Measurements from ENCODE around the gene PLEKHG2.
"Not testable (repeated sequence)": the region's sequence is repeated elsewhere in the genome, so short reads cannot be mapped to it uniquely, and the experiment has no call there.

The PLEKHG2 gene

DNA sequence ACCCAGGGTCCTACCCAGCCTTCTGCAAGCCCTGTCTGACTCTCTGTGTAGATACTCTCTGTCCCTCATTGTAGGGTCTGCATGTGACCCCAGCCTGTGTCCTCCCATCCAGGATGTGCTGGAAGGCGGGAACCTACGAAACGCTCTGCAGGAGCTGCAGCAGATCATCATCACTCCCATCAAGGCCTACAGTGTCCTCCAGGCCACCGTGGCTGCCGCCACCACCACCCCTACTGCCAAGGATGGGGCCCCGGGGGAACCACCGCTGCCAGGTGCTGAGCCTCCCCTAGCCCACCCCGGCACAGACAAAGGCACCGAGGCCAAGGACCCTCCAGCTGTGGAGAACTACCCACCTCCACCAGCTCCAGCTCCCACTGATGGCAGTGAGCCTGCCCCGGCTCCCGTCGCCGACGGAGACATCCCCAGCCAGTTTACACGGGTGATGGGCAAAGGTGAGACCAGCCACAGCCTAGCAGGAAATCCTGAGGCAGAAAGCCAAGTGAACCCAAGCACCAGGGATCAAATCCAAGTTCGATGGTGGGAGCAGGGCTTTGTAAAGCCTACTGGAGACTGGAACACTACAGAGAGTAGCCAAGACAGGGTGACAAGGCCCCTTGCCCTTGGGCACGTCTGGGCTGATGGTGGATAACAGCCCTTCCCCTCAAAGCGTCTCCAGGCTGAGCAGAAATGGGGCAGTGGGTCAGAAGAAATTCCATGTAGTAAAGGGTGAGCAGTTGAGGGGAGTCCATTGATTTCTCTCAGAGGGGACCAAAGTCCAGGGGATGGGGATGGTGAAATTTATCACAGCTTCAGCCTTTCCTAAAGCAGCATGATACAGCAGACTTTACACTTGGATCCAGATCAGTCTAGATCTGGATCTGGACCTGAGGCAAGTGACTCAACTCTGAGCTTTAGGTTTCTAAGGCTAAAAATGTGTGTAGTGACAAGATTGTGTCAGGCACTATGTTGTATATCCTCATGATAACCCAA, 34.8 kb upstream of the PLEKHG2 start:
- H3K27me3 ChIP-seq (ENCODE audit: control insufficient read depth, insufficient read depth, low read length, poor library complexity, severe bottlenecking) = no peaks in the 10 kb centered on the region
- H3K9me3 ChIP-seq (ENCODE audit: control insufficient read depth, low read length) = no peaks in the 10 kb centered on the region
- no peak overlapping the region for H3K4me3 ChIP-seq (ENCODE audit: insufficient read depth, low read depth, low read length)
- H3K4me1 ChIP-seq (ENCODE audit: control insufficient read depth, insufficient read depth, low read length) = no peaks in the 10 kb centered on the region
- H3K36me3 ChIP-seq (ENCODE audit: control insufficient read depth, insufficient read depth, low read length) = peaks cover 59% of the 10 kb centered on the region
- WGBS, 2 experiments = 93% methylated on average over 18 of the region's 18 CpGs
- H3K27ac ChIP-seq (ENCODE audit: insufficient read depth, low read depth, low read length, poor library complexity, severe bottlenecking) = no peak overlapping the region

DNA sequence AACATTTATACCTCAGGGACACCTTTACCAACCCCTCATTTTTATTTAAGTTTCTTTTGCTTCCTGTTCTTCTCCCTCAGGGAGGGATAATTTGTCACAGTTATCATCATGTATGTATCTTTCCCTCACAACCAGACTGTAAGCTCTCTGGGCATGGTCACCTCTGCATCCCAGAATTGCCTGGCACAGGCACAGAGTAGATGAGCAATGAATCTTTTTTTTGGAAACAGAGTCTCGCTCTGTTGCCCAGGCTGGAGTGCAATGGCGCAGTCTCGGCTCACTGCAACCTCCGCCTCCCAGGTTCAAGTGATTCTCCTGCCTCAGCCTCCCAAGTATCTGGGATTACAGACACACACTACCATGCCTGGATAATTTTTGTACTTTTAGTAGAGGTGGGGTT, 33.1 kb upstream of the PLEKHG2 start:
- not testable (repeated sequence) for H3K27me3 ChIP-seq (ENCODE audit: control insufficient read depth, insufficient read depth, low read length, poor library complexity, severe bottlenecking); H3K4me3 ChIP-seq (ENCODE audit: insufficient read depth, low read depth, low read length); H3K9me3 ChIP-seq (ENCODE audit: control insufficient read depth, low read length); H3K4me1 ChIP-seq (ENCODE audit: control insufficient read depth, insufficient read depth, low read length); H3K27ac ChIP-seq (ENCODE audit: insufficient read depth, low read depth, low read length, poor library complexity, severe bottlenecking)
- WGBS, 2 experiments = 94 to 97% methylated on average over 4 of the region's 4 CpGs
- peaks cover 67% of the 10 kb centered on the region for H3K36me3 ChIP-seq (ENCODE audit: control insufficient read depth, insufficient read depth, low read length)

DNA sequence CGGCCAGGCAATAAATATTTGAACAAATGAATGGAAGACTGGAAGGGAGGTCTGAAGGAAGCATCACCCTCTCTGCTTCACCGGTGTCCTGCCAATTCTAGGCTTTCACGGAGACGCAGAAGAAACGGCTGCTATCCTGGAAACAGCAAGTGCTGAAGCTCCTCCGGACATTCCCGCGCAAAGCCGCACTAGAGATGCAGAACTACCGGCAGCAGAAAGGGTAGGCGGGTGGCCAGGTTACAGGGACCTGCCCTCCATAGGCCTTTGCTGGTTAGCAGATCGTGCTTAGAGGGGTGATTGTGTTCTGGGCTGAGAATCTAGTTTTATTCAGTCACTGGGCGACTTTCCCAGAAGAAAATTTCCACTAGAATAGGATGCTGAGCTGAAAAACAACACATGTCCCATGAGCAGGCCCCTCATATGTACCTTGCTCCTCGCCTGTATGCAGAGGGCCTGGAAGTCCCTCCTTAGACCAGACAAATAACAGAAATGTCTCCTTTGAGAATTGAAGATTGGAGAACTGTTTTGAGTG, 32.5 kb upstream of the PLEKHG2 start:
- no peaks in the 10 kb centered on the region for H3K27me3 ChIP-seq (ENCODE audit: control insufficient read depth, insufficient read depth, low read length, poor library complexity, severe bottlenecking)
- no peak overlapping the region for H3K4me3 ChIP-seq (ENCODE audit: insufficient read depth, low read depth, low read length)
- peaks cover 67% of the 10 kb centered on the region for H3K36me3 ChIP-seq (ENCODE audit: control insufficient read depth, insufficient read depth, low read length)
- WGBS, 2 experiments = 96% methylated on average over 14 of the region's 14 CpGs
- no peak overlapping the region for H3K27ac ChIP-seq (ENCODE audit: insufficient read depth, low read depth, low read length, poor library complexity, severe bottlenecking)
- H3K4me1 ChIP-seq (ENCODE audit: control insufficient read depth, insufficient read depth, low read length) = no peaks in the 10 kb centered on the region
- no peaks in the 10 kb centered on the region for H3K9me3 ChIP-seq (ENCODE audit: control insufficient read depth, low read length)

DNA sequence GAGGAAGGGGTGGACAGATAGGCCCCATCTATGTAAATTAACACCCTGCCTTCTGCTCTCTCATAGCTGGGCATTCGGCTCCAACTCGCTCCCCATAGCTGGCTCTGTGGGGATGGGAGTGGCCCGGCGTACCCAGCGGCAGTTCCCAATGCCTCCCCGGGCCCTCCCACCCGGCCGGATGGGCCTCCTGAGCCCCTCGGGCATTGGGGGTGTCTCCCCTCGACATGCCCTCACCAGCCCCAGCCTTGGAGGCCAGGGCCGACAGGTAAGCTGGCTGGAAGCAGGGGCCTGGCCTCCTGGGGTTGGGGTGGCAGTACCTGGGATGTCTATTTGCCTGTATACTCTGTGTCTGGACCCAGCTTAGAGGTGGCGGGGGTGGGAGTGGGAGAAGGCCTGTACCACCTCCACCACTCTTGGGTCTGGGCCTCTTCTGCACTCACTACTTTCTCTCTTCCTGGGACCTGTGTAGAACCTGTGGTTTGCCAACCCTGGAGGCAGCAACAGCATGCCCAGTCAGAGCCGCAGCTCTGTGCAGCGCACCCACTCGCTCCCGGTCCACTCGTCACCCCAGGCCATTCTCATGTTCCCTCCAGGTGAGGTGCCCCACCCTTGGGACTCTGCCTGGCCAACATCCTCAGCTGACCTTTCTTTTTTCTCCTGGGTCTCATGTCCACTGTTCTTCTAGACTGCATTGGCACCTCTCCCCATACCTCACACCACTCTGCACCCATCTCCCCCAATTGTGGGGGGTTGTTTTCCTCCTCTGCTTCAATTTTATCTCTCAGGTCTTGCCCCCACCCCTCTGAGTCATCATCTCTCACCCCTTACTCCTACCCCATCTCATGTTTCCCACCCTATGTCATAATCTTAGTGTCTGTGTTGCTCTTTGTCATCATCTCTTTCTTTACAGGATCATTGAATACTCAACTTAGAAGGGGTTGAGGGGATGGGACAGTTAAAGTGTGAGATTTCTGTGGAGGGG, 31.7 kb upstream of the PLEKHG2 start:
- Histone ChIP-seq H3K36me3 (ENCODE audit: control insufficient read depth, insufficient read depth, low read length) (peaks cover 67% of the 10 kb centered on the region), H3K4me1 (ENCODE audit: control insufficient read depth, insufficient read depth, low read length) (no peaks in the 10 kb centered on the region), H3K4me3 (ENCODE audit: insufficient read depth, low read depth, low read length) (no peak overlapping the region), H3K9me3 (ENCODE audit: control insufficient read depth, low read length) (no peaks in the 10 kb centered on the region), H3K27me3 (ENCODE audit: control insufficient read depth, insufficient read depth, low read length, poor library complexity, severe bottlenecking) (no peaks in the 10 kb centered on the region), H3K27ac (ENCODE audit: insufficient read depth, low read depth, low read length, poor library complexity, severe bottlenecking) (no peak overlapping the region)
- WGBS, 2 experiments = 94 to 96% methylated on average over 17 of the region's 17 CpGs

DNA sequence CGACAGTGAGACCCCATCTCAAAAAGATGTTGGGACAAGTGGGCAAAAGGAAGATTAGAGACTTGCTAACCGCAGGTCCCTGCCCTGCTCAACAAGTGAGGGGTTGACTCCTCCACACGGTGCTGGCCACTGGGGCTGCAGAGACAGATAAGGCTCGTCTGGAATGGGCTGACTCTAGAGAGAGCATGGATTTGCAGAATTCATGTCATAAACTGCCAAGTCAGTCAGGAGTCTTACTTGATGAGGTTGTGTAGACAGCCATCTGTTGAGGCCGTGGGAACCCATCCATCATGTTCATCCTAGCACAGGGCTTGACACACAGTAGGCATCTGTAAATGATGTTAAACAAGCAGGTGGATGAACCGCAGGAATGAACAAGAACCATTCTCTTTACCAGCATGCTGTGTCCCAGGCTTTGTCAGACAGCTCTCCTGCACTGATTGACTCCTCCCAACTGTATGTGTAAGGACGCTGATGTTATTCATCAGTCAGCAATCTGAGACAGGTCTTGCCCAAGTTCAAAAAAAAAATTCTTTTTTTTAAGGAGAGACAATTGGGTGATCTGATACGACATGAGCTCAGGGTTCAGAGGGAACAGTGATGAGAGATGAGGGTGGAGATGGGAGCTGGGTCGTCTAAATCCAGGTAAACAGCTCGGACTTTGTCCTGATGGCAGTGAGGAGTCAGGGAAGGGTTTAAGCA, 30.4 kb upstream of the PLEKHG2 start:
- 93 to 94% methylated on average over 10 of the region's 10 CpGs for WGBS, 2 experiments
- H3K36me3 ChIP-seq (ENCODE audit: control insufficient read depth, insufficient read depth, low read length) = peaks cover 61% of the 10 kb centered on the region
- H3K27me3 ChIP-seq (ENCODE audit: control insufficient read depth, insufficient read depth, low read length, poor library complexity, severe bottlenecking) = no peaks in the 10 kb centered on the region
- no peaks in the 10 kb centered on the region for H3K9me3 ChIP-seq (ENCODE audit: control insufficient read depth, low read length)
- H3K4me3 ChIP-seq (ENCODE audit: insufficient read depth, low read depth, low read length) = no peak overlapping the region
- no peak overlapping the region for H3K27ac ChIP-seq (ENCODE audit: insufficient read depth, low read depth, low read length, poor library complexity, severe bottlenecking)
- no peaks in the 10 kb centered on the region for H3K4me1 ChIP-seq (ENCODE audit: control insufficient read depth, insufficient read depth, low read length)

DNA sequence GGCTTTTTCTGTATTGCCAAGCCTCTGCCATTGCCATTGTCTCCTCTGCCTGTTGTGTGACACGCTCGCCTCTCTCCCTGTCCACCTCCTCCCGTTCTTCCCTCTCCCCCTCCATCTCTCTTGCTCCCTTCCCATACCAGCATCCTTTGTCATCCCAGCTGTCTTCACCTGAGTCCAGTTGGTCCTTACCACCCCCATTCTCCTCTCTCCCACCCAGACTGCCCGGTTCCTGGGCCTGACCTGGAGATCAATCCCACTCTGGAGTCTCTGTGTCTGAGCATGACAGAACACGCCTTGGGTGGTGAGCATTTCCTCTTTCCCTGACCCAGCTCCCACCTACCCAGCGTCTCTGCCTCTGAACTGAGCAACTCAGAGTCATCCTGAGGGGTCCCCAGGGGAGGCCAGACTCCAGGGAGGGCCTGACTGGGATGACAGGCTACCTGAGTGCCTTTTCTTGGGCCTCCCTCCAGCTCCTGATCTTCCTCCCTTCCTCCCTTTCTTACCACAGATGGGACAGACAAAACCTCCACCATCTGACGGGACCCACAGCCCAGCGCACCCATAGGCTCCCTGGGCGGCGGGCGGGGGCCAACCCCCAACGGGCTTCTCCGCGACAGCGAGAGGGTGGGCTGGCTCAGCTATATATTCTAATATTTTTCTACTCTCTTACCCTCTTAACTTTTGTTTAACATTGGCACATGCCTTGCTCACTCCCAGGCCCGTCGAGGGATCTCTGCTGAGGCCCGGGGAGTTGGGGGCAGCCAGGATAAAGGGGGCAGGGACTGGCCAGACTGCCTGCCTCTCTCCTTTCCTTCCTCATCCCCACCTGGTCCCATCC, 29.3 kb upstream of the PLEKHG2 start:
- WGBS, 2 experiments = 92 to 93% methylated on average over 18 of the region's 18 CpGs
- Histone ChIP-seq H3K9me3 (ENCODE audit: control insufficient read depth, low read length) (no peaks in the 10 kb centered on the region), H3K4me1 (ENCODE audit: control insufficient read depth, insufficient read depth, low read length) (no peaks in the 10 kb centered on the region), H3K27ac (ENCODE audit: insufficient read depth, low read depth, low read length, poor library complexity, severe bottlenecking) (no peak overlapping the region), H3K4me3 (ENCODE audit: insufficient read depth, low read depth, low read length) (no peak overlapping the region), H3K27me3 (ENCODE audit: control insufficient read depth, insufficient read depth, low read length, poor library complexity, severe bottlenecking) (no peaks in the 10 kb centered on the region), H3K36me3 (ENCODE audit: control insufficient read depth, insufficient read depth, low read length) (peaks cover 56% of the 10 kb centered on the region)

DNA sequence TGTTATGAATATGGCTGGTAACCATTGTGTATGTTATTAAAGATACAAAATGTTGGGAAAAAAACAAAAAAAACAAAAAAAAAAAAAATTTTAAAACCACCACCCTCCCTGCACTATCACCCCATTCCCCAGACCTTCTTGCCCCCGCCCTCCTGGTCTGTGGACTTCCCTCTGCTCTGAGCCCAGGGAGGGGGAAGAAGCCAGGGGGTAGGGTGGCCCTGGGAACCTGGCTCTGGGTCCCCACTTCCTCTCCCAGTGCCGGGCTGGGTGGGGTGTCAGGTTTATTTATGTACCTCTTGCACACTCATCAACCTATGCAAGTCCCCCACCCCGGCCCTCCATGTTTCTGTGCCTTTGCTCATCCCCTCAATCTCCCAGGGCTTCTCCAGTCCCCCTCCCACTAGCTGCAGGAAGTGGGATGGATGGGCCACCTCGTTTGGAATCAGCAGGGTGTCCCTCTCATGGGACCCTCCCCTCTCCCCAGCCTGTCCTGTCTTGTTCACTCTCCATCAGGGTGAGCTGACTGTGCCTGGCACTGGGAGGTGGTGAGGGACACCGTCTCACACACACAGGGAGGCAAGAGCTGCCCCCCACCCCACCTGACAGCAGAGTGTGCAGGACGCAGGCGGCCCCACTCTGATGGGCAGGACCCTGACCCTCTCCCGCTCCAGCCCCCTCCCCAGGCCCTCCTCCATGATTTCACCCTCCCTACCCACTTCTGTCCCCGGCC, 27.5 kb upstream of the PLEKHG2 start:
- H3K27ac ChIP-seq (ENCODE audit: insufficient read depth, low read depth, low read length, poor library complexity, severe bottlenecking) = no peak overlapping the region
- H3K9me3 ChIP-seq (ENCODE audit: control insufficient read depth, low read length) = no peaks in the 10 kb centered on the region
- H3K27me3 ChIP-seq (ENCODE audit: control insufficient read depth, insufficient read depth, low read length, poor library complexity, severe bottlenecking) = no peaks in the 10 kb centered on the region
- 78 to 88% methylated on average over 9 of the region's 9 CpGs for WGBS, 2 experiments
- H3K4me3 ChIP-seq (ENCODE audit: insufficient read depth, low read depth, low read length) = no peak overlapping the region
- H3K4me1 ChIP-seq (ENCODE audit: control insufficient read depth, insufficient read depth, low read length) = no peaks in the 10 kb centered on the region
- H3K36me3 ChIP-seq (ENCODE audit: control insufficient read depth, insufficient read depth, low read length) = peaks cover 53% of the 10 kb centered on the region

DNA sequence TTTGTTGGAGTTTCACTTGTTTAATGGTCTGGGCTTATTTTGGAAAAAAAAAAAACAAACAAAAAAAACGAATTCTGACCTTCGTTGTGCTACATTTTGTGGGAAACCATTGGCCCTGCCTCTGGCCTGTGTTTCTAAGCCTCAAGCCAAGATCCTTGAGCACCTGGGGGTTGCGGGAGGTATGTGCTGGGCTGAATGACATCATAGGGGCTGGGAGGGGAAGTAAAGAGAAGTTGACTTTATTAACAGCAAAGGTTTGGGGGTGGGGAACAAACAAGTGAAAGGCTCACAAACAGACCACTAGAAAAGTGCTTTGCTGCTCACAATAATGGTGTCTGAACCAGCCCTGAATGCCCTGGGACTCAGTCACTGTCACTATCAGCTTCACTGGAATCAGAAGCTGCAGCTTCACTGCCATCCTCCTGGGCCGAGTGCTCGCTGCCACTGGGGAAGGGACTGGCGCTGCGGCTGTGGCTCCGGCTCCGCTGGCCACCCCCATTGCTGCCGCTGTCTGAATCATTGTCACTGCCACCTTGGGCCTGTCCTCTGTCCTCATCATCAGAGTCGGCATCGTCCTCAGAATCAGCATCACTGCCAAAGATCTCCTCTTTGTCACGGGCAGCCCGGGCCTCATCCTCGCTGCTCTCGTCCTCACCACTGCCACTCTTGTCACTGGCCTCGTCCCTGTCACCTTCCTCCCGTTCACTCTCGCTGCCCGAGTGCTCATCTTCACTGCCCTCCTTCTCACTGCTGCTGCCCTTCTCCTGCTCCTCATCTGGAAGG, 26.6 kb upstream of the PLEKHG2 start:
- WGBS, 2 experiments = 91 to 93% methylated on average over 20 of the region's 20 CpGs
- Histone ChIP-seq H3K27ac (ENCODE audit: insufficient read depth, low read depth, low read length, poor library complexity, severe bottlenecking) (no peak overlapping the region), H3K4me3 (ENCODE audit: insufficient read depth, low read depth, low read length) (no peak overlapping the region), H3K27me3 (ENCODE audit: control insufficient read depth, insufficient read depth, low read length, poor library complexity, severe bottlenecking) (no peaks in the 10 kb centered on the region), H3K4me1 (ENCODE audit: control insufficient read depth, insufficient read depth, low read length) (no peaks in the 10 kb centered on the region), H3K9me3 (ENCODE audit: control insufficient read depth, low read length) (no peaks in the 10 kb centered on the region), H3K36me3 (ENCODE audit: control insufficient read depth, insufficient read depth, low read length) (peaks cover 46% of the 10 kb centered on the region)

Measured in ectodermal cell (in vitro differentiated cells).